Inflammatory macrophage (primary cell): ENCODE results near the gene STAT5B.
A peak's percentile ranks its signal among the peaks of the same experiment; 100 is the strongest.
"Not testable (repeated sequence)": the region's sequence is repeated elsewhere in the genome, so short reads cannot be mapped to it uniquely, and the experiment has no call there.

Experiments used
- DNase-seq, 2 donors: peaks; one replicate each; pipeline ENCODE4 v3.0.0-alpha.2; 2020 to 2022

Gene STAT5B

GRCh38 chr17:42193216-42193968, 82.8 kb downstream of the STAT5B start:
- DNase-seq: no peak

- DNase-seq: no peak
Measured at GRCh38 chr17:42192189-42193126, 83.7 kb downstream of the STAT5B start.

GRCh38 chr17:42191275-42191608, 84.9 kb downstream of the STAT5B start:
- DNase-seq: no peak

GRCh38 chr17:42190491-42191274, 85.5 kb downstream of the STAT5B start:
- no peak for DNase-seq

GRCh38 chr17:42189651-42189965, 86.6 kb downstream of the STAT5B start:
- no peak for DNase-seq

- DNase-seq: peak; percentile 84
Measured at GRCh38 chr17:42188749-42189650, 87.2 kb downstream of the STAT5B start.

GRCh38 chr17:42187833-42188232, 88.4 kb downstream of the STAT5B start:
- no peak for DNase-seq

- not testable (repeated sequence) for DNase-seq
Measured at GRCh38 chr17:42186191-42186590, 90.0 kb downstream of the STAT5B start.

- no peak for DNase-seq
Measured at GRCh38 chr17:42185621-42185930, 90.6 kb downstream of the STAT5B start.

GRCh38 chr17:42184713-42185620, 91.2 kb downstream of the STAT5B start, which contains the start of gene HCRT:
TSS of gene HCRT (minus strand) at chr17:42185452. CDS start at chr17:42185365, 87 bp downstream.
- DNase-seq: peak; percentile 45 to 71

- peak; percentile 82 to 86 for DNase-seq
Measured at GRCh38 chr17:42183741-42184711, 92.2 kb downstream of the STAT5B start.

GRCh38 chr17:42182927-42183734, 93.1 kb downstream of the STAT5B start:
- peak; percentile 64 to 83 for DNase-seq

- DNase-seq: no peak
Measured at GRCh38 chr17:42181851-42182207, 94.4 kb downstream of the STAT5B start.

GRCh38 chr17:42180922-42181850, 95.0 kb downstream of the STAT5B start, which contains the start of gene KCNH4:
TSS of gene KCNH4 (minus strand) at chr17:42181142. CDS start at chr17:42180945, 197 bp downstream.
- DNase-seq: peak; percentile 93 to 96

GRCh38 chr17:42180411-42180921, 95.7 kb downstream of the STAT5B start:
- DNase-seq: no peak

GRCh38 chr17:42179911-42180410, 96.2 kb downstream of the STAT5B start:
- peak in 1 of 2 donors; percentile 20 for DNase-seq

- peak in 1 of 2 donors; percentile 25 for DNase-seq
Measured at GRCh38 chr17:42179335-42179734, 96.9 kb downstream of the STAT5B start.
